ENCODE results near the gene STXBP5L.
"Not testable (repeated sequence)": the region's sequence is repeated elsewhere in the genome, so short reads cannot be mapped to it uniquely, and the experiment has no call there.

Gene STXBP5L

GRCh38 chr3:121405631-121406030, 497.6 kb downstream of the STXBP5L start:
- no peak overlapping the region for H3K27ac ChIP-seq

GRCh38 chr3:121411523-121411922, 503.5 kb downstream of the STXBP5L start:
- no peaks in the 10 kb centered on the region for H4K20me1 ChIP-seq
- no peak overlapping the region for H3K4me2 ChIP-seq
- no peaks in the 10 kb centered on the region for H3K4me1 ChIP-seq

More at GRCh38 chr3:121405631-121406030, 497.6 kb downstream of the STXBP5L start:
- Histone ChIP-seq H3K9me3 (no peaks in the 10 kb centered on the region), H3K4me2 (no peak overlapping the region), H3K9ac (no peak overlapping the region), H3K4me3 (no peak overlapping the region), H3K4me1 (no peaks in the 10 kb centered on the region), H4K20me1 (no peaks in the 10 kb centered on the region), H3K36me3 (no peaks in the 10 kb centered on the region), H3K27me3 (no peaks in the 10 kb centered on the region)
- TF ChIP-seq Cebpa-rat (IDR thresholded peaks at IDR 0.05), result no peak

GRCh38 chr3:121414924-121415323, 506.9 kb downstream of the STXBP5L start:
- Histone ChIP-seq H3K4me2 (no peak overlapping the region), H3K27me3 (no peaks in the 10 kb centered on the region), H3K27ac (no peak overlapping the region), H3K4me1 (no peaks in the 10 kb centered on the region), H3K36me3 (no peaks in the 10 kb centered on the region), H4K20me1 (no peaks in the 10 kb centered on the region), H3K4me3 (no peak overlapping the region), H3K9ac (no peak overlapping the region), H3K9me3 (no peaks in the 10 kb centered on the region)
- TF ChIP-seq Cebpa-rat (IDR thresholded peaks at IDR 0.05), result no peak

More at GRCh38 chr3:121411523-121411922, 503.5 kb downstream of the STXBP5L start:
- no peaks in the 10 kb centered on the region for H3K9me3 ChIP-seq
- H3K9ac ChIP-seq, result no peak overlapping the region
- no peaks in the 10 kb centered on the region for H3K27me3 ChIP-seq
- no peaks in the 10 kb centered on the region for H3K36me3 ChIP-seq
- TF ChIP-seq Cebpa-rat (IDR thresholded peaks at IDR 0.05), result no peak
- no peak overlapping the region for H3K4me3 ChIP-seq
- H3K27ac ChIP-seq, result no peak overlapping the region

- no peaks in the 10 kb centered on the region for H3K4me1 ChIP-seq
- 0 out of 2 replicates have a peak, but pooled peaks have one; percentile 36 for TF ChIP-seq Cebpa-rat (IDR thresholded peaks at IDR 0.05)
- H3K4me2 ChIP-seq, result no peak overlapping the region
These were observed 510.2 kb downstream of the STXBP5L start for GRCh38 chr3:121418182-121418581.

GRCh38 chr3:121424549-121424948, 516.5 kb downstream of the STXBP5L start:
- TF ChIP-seq Cebpa-rat (IDR thresholded peaks at IDR 0.05), result no peak
- peaks cover 32% of the 10 kb centered on the region; the same call in 1 of the 2 replicates for H3K36me3 ChIP-seq

More at GRCh38 chr3:121418182-121418581, 510.2 kb downstream of the STXBP5L start:
- no peak overlapping the region for H3K4me3 ChIP-seq
- no peak overlapping the region for H3K27ac ChIP-seq
- H3K36me3 ChIP-seq, result no peaks in the 10 kb centered on the region
- H3K9me3 ChIP-seq, result no peaks in the 10 kb centered on the region
- H3K9ac ChIP-seq, result no peak overlapping the region
- no peaks in the 10 kb centered on the region for H4K20me1 ChIP-seq
- no peaks in the 10 kb centered on the region for H3K27me3 ChIP-seq

GRCh38 chr3:121430664-121431215, 522.7 kb downstream of the STXBP5L start:
- no peak overlapping the region for H3K4me2 ChIP-seq
- TF ChIP-seq Cebpa-rat (IDR thresholded peaks at IDR 0.05), result no peak
- peaks cover 77% of the 10 kb centered on the region for H3K36me3 ChIP-seq
- H3K4me1 ChIP-seq, result peaks cover 25% of the 10 kb centered on the region
- no peaks in the 10 kb centered on the region for H3K27me3 ChIP-seq
- H3K27ac ChIP-seq, result no peak overlapping the region
- H3K4me3 ChIP-seq, result no peak overlapping the region
- no peaks in the 10 kb centered on the region for H3K9me3 ChIP-seq
- no peak overlapping the region for H3K9ac ChIP-seq
- H4K20me1 ChIP-seq, result no peaks in the 10 kb centered on the region

More at GRCh38 chr3:121424549-121424948, 516.5 kb downstream of the STXBP5L start:
- Histone ChIP-seq H3K4me1 (peaks cover 6% of the 10 kb centered on the region; the same call in 1 of the 2 replicates), H3K27me3 (no peaks in the 10 kb centered on the region), H4K20me1 (no peaks in the 10 kb centered on the region), H3K27ac (no peak overlapping the region), H3K9ac (no peak overlapping the region), H3K4me2 (no peak overlapping the region), H3K9me3 (no peaks in the 10 kb centered on the region), H3K4me3 (no peak overlapping the region)

GRCh38 chr3:121431726-121432517, 523.9 kb downstream of the STXBP5L start:
- H3K4me2 ChIP-seq, result peak overlapping the region; percentile 48
- H3K27me3 ChIP-seq, result no peaks in the 10 kb centered on the region
- H3K27ac ChIP-seq, result no peak overlapping the region
- H3K9ac ChIP-seq, result no peak overlapping the region
- H3K4me1 ChIP-seq, result peaks cover 25% of the 10 kb centered on the region
- peaks cover 77% of the 10 kb centered on the region for H3K36me3 ChIP-seq
- H3K4me3 ChIP-seq, result no peak overlapping the region
- no peak for TF ChIP-seq Cebpa-rat (IDR thresholded peaks at IDR 0.05)
- no peaks in the 10 kb centered on the region for H4K20me1 ChIP-seq
- H3K9me3 ChIP-seq, result no peaks in the 10 kb centered on the region

GRCh38 chr3:121436074-121436473, 528.1 kb downstream of the STXBP5L start:
- Histone ChIP-seq H3K9me3 (no peaks in the 10 kb centered on the region), H3K27ac (no peak overlapping the region), H4K20me1 (no peaks in the 10 kb centered on the region), H3K27me3 (no peaks in the 10 kb centered on the region), H3K36me3 (peaks cover 79% of the 10 kb centered on the region), H3K4me1 (peaks cover 19% of the 10 kb centered on the region), H3K4me2 (no peak overlapping the region), H3K4me3 (no peak overlapping the region), H3K9ac (no peak overlapping the region)
- no peak for TF ChIP-seq Cebpa-rat (IDR thresholded peaks at IDR 0.05)

GRCh38 chr3:121436641-121437040, 528.6 kb downstream of the STXBP5L start:
- Histone ChIP-seq H3K36me3 (peaks cover 75% of the 10 kb centered on the region), H4K20me1 (no peaks in the 10 kb centered on the region), H3K4me2 (no peak overlapping the region), H3K4me3 (no peak overlapping the region), H3K27ac (no peak overlapping the region), H3K4me1 (peaks cover 18% of the 10 kb centered on the region), H3K27me3 (no peaks in the 10 kb centered on the region), H3K9me3 (no peaks in the 10 kb centered on the region), H3K9ac (no peak overlapping the region)
- no peak for TF ChIP-seq Cebpa-rat (IDR thresholded peaks at IDR 0.05)

- no peak overlapping the region for H3K27ac ChIP-seq
- H3K4me3 ChIP-seq, result no peak overlapping the region
- H3K4me2 ChIP-seq, result no peak overlapping the region
- no peak overlapping the region for H3K9ac ChIP-seq
- no peaks in the 10 kb centered on the region for H3K27me3 ChIP-seq
- no peaks in the 10 kb centered on the region for H4K20me1 ChIP-seq
- H3K9me3 ChIP-seq, result 0 out of 2 replicates have a peak, but pooled peaks cover 3% of the 10 kb centered on the region
- no peaks in the 10 kb centered on the region for H3K4me1 ChIP-seq
- H3K36me3 ChIP-seq, result peaks cover 55% of the 10 kb centered on the region
- no peak for TF ChIP-seq Cebpa-rat (IDR thresholded peaks at IDR 0.05)
These were observed 535.5 kb downstream of the STXBP5L start for GRCh38 chr3:121443456-121443855.

- not testable (repeated sequence) for H3K9ac ChIP-seq, H3K27me3 ChIP-seq, H3K4me1 ChIP-seq, H3K27ac ChIP-seq, H4K20me1 ChIP-seq, H3K4me2 ChIP-seq, H3K4me3 ChIP-seq, H3K9me3 ChIP-seq
- peaks cover 62% of the 10 kb centered on the region for H3K36me3 ChIP-seq
These were observed 543.7 kb downstream of the STXBP5L start for GRCh38 chr3:121451752-121452151.

Data from BLaER1 (cell line).